Colonic mucosa (tissue), 4 donors: ENCODE results near the gene POC1A. TPM values are rescaled to one million over a fixed set of nuclear protein-coding genes. Genes with fewer than 3 reads are reported as not detected.

Source experiments
- DNase-seq: peaks from one replicate; pipeline ENCODE4 v3.0.0-alpha.2; 2020
- H3K27ac ChIP-seq: fragments of 200-600 bp; one replicate; pipeline ENCODE4 v1.8.0; 2021
- H3K27me3 ChIP-seq: fragments of 200-600 bp; one replicate; pipeline ENCODE4 v1.8.0; 2021
- H3K36me3 ChIP-seq: fragments of 200-600 bp; one replicate; pipeline ENCODE4 v1.8.0; 2021
- H3K4me1 ChIP-seq: fragments of 200-600 bp; one replicate; pipeline ENCODE4 v1.8.0; 2021; ENCODE audit warnings: mild to moderate bottlenecking
- H3K4me3 ChIP-seq: fragments of 200-600 bp; one replicate; pipeline ENCODE4 v1.8.0; 2021
- H3K9ac ChIP-seq, 2 donors: one replicate each; pipeline ENCODE4 v1.7.0; 2013; ENCODE audit warnings: control low read depth in 2 of 2, low read depth in 2 of 2, low read length in 2 of 2
- H3K9me3 ChIP-seq: fragments of 200-600 bp; one replicate; pipeline ENCODE4 v1.8.0; 2021
- CTCF ChIP-seq: fragments of 200-600 bp; IDR thresholded peaks from one replicate; pipeline ENCODE4 v1.8.0; 2022; ENCODE audit warnings: antibody characterized with exemption, mild to moderate bottlenecking
- intact Hi-C: fragments of 100-400 bp; cut with DNase I; formaldehyde crosslinking; loops from one replicate; pipeline ENCODE4 v1.14.1; 2022
- total RNA-seq, 2 donors: library from RNA; stranded (reverse); fragmentation: NEBNext Ultra II Directional in 1 of 2; extraction: Animal tissue kit (Norgen Biotek cat#: 25700) in 1 of 2; gene quantifications; one replicate each; pipeline ENCODE4 v1.2.1, GENCODE V29; 2021
- donor health status: healthy.
- donor health status: DM: no; HTN: no; CAD: no.
- donor health status: DM: no; HTN: no; CAD: no.

POC1A gene
- total RNA-seq, 2 donors from 2014 or later = 7.6 to 33.7 TPM

- H3K4me1 ChIP-seq = no peaks in the 10 kb centered on the region
- H3K36me3 ChIP-seq = no peaks in the 10 kb centered on the region
- no peak overlapping the region for H3K27ac ChIP-seq
- TF ChIP-seq CTCF = no peak
- H3K9ac ChIP-seq = no peak overlapping the region
- intact Hi-C loops = no loop called here
- H3K4me3 ChIP-seq = no peak overlapping the region
- no peaks in the 10 kb centered on the region for H3K27me3 ChIP-seq
- H3K9me3 ChIP-seq = no peaks in the 10 kb centered on the region
- DNase-seq = no peak
Observed at GRCh38 chr3:52072471-52072870, 81.8 kb downstream of the POC1A start.

GRCh38 chr3:52072020-52072419 lies 82.2 kb downstream of the POC1A start:
- Histone ChIP-seq H3K4me3 (no peak overlapping the region), H3K27ac (no peak overlapping the region), H3K9ac (no peak overlapping the region), H3K9me3 (no peaks in the 10 kb centered on the region), H3K4me1 (no peaks in the 10 kb centered on the region), H3K27me3 (no peaks in the 10 kb centered on the region), H3K36me3 (no peaks in the 10 kb centered on the region)
- intact Hi-C loops = no loop called here
- no peak for DNase-seq
- no peak for TF ChIP-seq CTCF

GRCh38 chr3:52070724-52071621 lies 83.2 kb downstream of the POC1A start:
- Histone ChIP-seq H3K27me3 (no peaks in the 10 kb centered on the region), H3K27ac (no peak overlapping the region), H3K4me1 (no peaks in the 10 kb centered on the region), H3K9ac (no peak overlapping the region), H3K4me3 (no peak overlapping the region), H3K9me3 (no peaks in the 10 kb centered on the region), H3K36me3 (no peaks in the 10 kb centered on the region)
- intact Hi-C loops = no loop called here
- no peak for TF ChIP-seq CTCF
- no peak for DNase-seq

- no peak overlapping the region for H3K27ac ChIP-seq
- no peaks in the 10 kb centered on the region for H3K36me3 ChIP-seq
- DNase-seq = no peak
- H3K4me3 ChIP-seq = no peak overlapping the region
- no peaks in the 10 kb centered on the region for H3K9me3 ChIP-seq
- no peaks in the 10 kb centered on the region for H3K4me1 ChIP-seq
- intact Hi-C loops = no loop called here
- H3K9ac ChIP-seq = no peak overlapping the region
- no peaks in the 10 kb centered on the region for H3K27me3 ChIP-seq
- no peak for TF ChIP-seq CTCF
Observed at GRCh38 chr3:52069855-52070254, 84.4 kb downstream of the POC1A start.

GRCh38 chr3:52069135-52069534 lies 85.1 kb downstream of the POC1A start:
- H3K27ac ChIP-seq = no peak overlapping the region
- no peak for TF ChIP-seq CTCF

More at GRCh38 chr3:52069135-52069534, 85.1 kb downstream of the POC1A start:
- Histone ChIP-seq H3K4me1 (no peaks in the 10 kb centered on the region), H3K4me3 (no peak overlapping the region), H3K27me3 (no peaks in the 10 kb centered on the region), H3K9me3 (no peaks in the 10 kb centered on the region), H3K36me3 (no peaks in the 10 kb centered on the region), H3K9ac (no peak overlapping the region)
- no peak for DNase-seq
- intact Hi-C loops = no loop called here
